Measurements from ENCODE around the gene GNB1L. TPM values are rescaled to one million over a fixed set of nuclear protein-coding genes. Genes with fewer than 3 reads are reported as not detected.

GNB1L gene
- total RNA-seq, 2 experiments from 2014 or later, result 7.4 to 8.7 TPM

DNA sequence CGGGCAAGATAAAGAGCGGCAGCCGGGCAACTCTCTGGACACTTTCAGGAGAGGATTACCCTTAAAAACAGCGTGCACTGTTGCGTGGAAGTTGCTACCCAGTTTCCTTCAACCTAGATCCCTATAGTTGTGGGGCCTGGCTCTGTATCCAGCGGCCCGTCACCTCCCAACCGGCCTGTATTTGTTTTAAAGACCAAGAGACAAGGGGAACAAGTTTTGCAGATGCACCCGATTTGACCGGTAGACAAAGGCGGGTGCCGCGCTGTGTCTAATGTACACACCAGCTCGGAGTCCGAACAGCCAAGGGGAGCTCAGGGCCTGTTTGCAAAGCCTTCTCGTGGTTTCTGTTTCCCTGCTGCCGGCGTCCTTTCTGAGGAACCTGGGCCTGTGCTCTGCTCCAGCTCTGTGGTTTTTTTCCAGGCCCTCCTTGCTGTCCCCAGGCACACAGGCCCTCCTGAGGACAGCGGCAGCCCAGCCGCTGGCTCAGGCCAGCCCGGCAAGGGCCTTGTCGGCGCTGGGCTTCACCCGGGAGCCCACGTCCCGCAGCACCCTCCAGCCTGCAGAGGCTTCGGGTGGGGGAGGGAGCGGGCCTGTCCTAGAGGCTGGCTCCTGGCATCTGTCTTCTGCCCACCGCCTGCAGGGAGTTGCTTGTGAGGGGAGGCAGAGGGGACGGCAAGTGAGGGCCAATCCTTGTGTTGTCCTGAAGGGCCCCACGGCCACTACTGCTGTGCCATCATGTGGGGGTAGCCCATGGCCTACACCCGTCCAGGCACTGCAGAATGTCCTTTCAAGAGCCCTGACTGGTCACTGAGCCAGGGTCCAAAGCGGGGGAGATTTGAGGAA is 92.7 kb downstream of the GNB1L start:
- CTCF ChIA-PET, result interaction anchor here (2.4 kb wide), 1 partner anchor 31 kb away, joined by 6 read pairs; no protein-coding TSS in a partner anchor
- no peak for DNase-seq
- Mint-ChIP-seq H3K36me3 (ENCODE audit: low read depth) (peaks cover 7% of the 10 kb centered on the region), H3K27me3 (peaks cover 57% of the 10 kb centered on the region), H3K9me3 (no peaks in the 10 kb centered on the region), H3K4me3 (no peak overlapping the region), H3K4me1 (peaks cover 24% of the 10 kb centered on the region), H3K27ac (no peak overlapping the region)
- POLR2A ChIA-PET, result no interaction called here

DNA sequence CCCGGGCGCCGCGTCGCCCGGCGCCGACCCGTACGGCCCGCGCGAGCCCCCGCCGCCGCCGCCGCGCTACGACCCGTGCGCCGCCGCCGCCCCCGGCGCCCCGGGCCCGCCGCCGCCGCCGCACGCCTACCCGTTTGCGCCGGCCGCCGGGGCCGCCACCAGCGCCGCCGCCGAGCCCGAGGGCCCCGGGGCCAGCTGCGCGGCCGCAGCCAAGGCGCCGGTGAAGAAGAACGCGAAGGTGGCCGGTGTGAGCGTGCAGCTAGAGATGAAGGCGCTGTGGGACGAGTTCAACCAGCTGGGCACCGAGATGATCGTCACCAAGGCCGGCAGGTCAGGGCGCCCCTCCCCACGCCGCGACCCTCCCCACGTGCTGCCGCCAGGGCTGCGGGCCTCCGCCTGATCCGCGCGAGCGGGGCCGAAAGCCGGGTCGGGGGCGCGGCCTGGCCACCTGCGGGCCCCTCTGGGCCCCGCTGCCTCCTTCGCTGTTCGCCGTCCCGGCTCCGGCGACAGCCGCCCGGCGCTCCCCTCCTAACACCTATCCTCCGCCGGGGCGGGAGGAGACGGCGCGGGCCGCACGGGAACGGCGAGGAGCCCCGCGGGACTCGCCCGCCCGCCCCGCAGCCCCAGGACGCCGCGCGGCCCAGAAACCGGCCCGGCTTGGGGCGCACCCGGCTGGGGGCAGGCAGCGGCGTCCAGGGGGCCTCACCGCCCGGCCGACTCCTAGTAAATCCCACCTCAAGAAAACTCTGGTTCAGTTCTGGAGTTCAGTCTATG is 93.5 kb downstream of the GNB1L start:
- Mint-ChIP-seq H3K4me1 (peaks cover 27% of the 10 kb centered on the region), H3K27me3 (peaks cover 60% of the 10 kb centered on the region), H3K4me3 (no peak overlapping the region), H3K36me3 (ENCODE audit: low read depth) (peaks cover 7% of the 10 kb centered on the region), H3K9me3 (no peaks in the 10 kb centered on the region), H3K27ac (no peak overlapping the region)
- ChIA-PET CTCF (no interaction called here), POLR2A (no interaction called here)
- no peak for DNase-seq

- Mint-ChIP-seq H3K9me3 (no peaks in the 10 kb centered on the region), H3K27me3 (peaks cover 63% of the 10 kb centered on the region), H3K4me3 (peak within 1 kb of the TSS; percentile 53), H3K4me1 (peaks cover 27% of the 10 kb centered on the region), H3K27ac (peak within 1 kb of the TSS; percentile 48), H3K36me3 (ENCODE audit: low read depth) (peaks cover 7% of the 10 kb centered on the region)
- ChIA-PET POLR2A (no interaction called here), CTCF (no interaction called here)
- DNase-seq, result no peak
These were observed 94.4 kb downstream of the GNB1L start, which contains the start of gene TBX1 for GRCh38 chr22:19760058-19760950. Gene TBX1, plus strand, starts transcription at chr22:19760778. Its CDS starts 66 bp downstream, at chr22:19760844.

DNA sequence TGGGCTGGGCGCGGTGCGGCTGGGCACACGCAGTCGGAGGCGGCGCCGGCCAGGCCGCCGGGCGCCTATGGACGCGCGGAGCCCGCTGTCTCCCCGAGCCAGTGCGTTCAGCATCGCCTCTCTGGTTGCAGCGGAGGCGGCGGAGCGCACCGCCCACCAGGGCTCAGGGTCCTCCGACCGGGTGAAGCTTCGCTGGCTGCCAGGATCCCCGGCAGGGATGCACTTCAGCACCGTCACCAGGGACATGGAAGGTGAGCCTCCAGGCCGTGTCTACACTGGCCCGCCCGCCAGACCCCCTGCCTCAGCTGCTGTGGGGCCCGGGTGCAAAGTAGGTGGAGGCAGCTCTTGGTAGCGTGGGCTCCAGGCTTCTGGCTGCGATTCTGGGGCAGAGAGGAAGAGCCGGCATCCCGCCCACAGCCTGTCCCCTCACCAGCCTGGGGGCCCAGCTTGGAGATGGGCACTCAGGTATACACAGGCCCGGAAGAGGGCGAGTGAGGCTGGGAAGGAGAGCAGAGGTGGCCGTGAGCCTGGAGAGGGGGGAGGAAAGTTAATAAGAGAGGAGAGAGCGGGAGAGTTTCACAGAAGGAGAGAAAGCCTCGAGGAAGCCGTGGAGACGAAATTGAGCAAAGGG is 95.1 kb downstream of the GNB1L start:
- Mint-ChIP-seq H3K9me3 (no peaks in the 10 kb centered on the region), H3K4me1 (peaks cover 24% of the 10 kb centered on the region), H3K4me3 (peak overlapping the region; percentile 53), H3K36me3 (ENCODE audit: low read depth) (peaks cover 7% of the 10 kb centered on the region), H3K27me3 (peaks cover 60% of the 10 kb centered on the region), H3K27ac (peak overlapping the region; percentile 48)
- no peak for DNase-seq
- ChIA-PET CTCF (no interaction called here), POLR2A (no interaction called here)

DNA sequence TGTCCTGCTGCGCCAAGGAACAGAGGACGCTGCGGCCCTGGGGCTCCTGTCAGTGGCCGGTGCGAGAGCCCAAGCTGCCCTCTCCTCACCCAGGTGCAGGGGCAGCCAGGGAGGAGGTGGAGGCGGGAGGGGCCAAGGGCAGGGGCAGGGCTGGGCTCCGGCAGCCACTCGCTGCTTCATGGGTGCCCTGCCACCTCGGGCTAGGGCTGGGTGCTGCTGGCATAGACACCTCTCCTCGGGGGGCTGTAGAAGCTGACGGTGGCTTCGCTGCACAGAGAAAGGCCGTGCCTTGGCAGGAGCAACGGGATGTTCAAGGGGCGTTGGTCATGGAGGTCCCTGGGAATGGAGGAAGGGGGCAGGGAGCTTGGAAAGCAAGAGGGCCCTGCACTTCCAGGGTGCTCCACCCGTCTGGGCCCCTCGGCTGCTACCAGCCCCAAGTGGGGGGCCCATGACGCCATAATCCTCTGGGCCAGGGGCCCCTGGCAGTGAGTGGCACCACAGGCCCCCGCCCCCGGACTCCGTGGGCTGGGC is 95.7 kb downstream of the GNB1L start:
- CTCF ChIA-PET, result no interaction called here
- DNase-seq, result no peak
- Mint-ChIP-seq H3K9me3 (no peaks in the 10 kb centered on the region), H3K4me3 (no peak overlapping the region), H3K27ac (no peak overlapping the region), H3K36me3 (ENCODE audit: low read depth) (peaks cover 7% of the 10 kb centered on the region), H3K27me3 (peaks cover 63% of the 10 kb centered on the region), H3K4me1 (peaks cover 24% of the 10 kb centered on the region)
- POLR2A ChIA-PET, result no interaction called here

GRCh38 chr22:19757985-19758895 is 96.4 kb downstream of the GNB1L start:
- DNase-seq, result no peak
- Mint-ChIP-seq H3K27ac (no peak overlapping the region), H3K9me3 (no peaks in the 10 kb centered on the region), H3K36me3 (ENCODE audit: low read depth) (peaks cover 7% of the 10 kb centered on the region), H3K4me1 (peaks cover 24% of the 10 kb centered on the region), H3K4me3 (no peak overlapping the region), H3K27me3 (peaks cover 65% of the 10 kb centered on the region)
- ChIA-PET POLR2A (no interaction called here), CTCF (no interaction called here)

- Mint-ChIP-seq H3K27me3 (peaks cover 63% of the 10 kb centered on the region), H3K4me3 (peak overlapping the region; percentile 17), H3K4me1 (peaks cover 24% of the 10 kb centered on the region), H3K36me3 (ENCODE audit: low read depth) (peaks cover 7% of the 10 kb centered on the region), H3K9me3 (no peaks in the 10 kb centered on the region), H3K27ac (no peak overlapping the region)
- ChIA-PET CTCF (interaction anchor here (1.0 to 1.2 kb wide), 2 partner anchors 153 to 193 kb away, joined by 4 to 7 read pairs; no protein-coding TSS in a partner anchor), POLR2A (interaction anchor here (1.0 kb wide), 1 partner anchor 13 kb away, joined by 3 read pairs; no protein-coding TSS in a partner anchor)
- no peak for DNase-seq
These were observed 97.3 kb downstream of the GNB1L start for GRCh38 chr22:19757140-19757984.

- Mint-ChIP-seq H3K27ac (no peak overlapping the region), H3K9me3 (no peaks in the 10 kb centered on the region), H3K4me1 (peaks cover 23% of the 10 kb centered on the region), H3K27me3 (peaks cover 55% of the 10 kb centered on the region), H3K36me3 (ENCODE audit: low read depth) (peaks cover 7% of the 10 kb centered on the region), H3K4me3 (no peak overlapping the region)
- ChIA-PET CTCF (interaction anchor here (0.5 to 1.4 kb wide), 6 partner anchors 26 to 271 kb away, joined by 3 to 7 read pairs (median 4); no protein-coding TSS in a partner anchor), POLR2A (interaction anchor here (1.0 kb wide), 1 partner anchor 12 kb away, joined by 3 read pairs; no protein-coding TSS in a partner anchor)
- peak; percentile 75 for DNase-seq
These were observed 98.2 kb downstream of the GNB1L start for GRCh38 chr22:19756288-19757128.

- Mint-ChIP-seq H3K36me3 (ENCODE audit: low read depth) (peaks cover 7% of the 10 kb centered on the region), H3K27me3 (peaks cover 54% of the 10 kb centered on the region), H3K4me3 (no peak overlapping the region), H3K27ac (no peak overlapping the region), H3K9me3 (no peaks in the 10 kb centered on the region), H3K4me1 (peaks cover 22% of the 10 kb centered on the region)
- DNase-seq, result no peak
- ChIA-PET POLR2A (no interaction called here), CTCF (interaction anchor here (0.5 to 1.4 kb wide), 7 partner anchors 25 to 272 kb away, joined by 3 to 7 read pairs (median 4); no protein-coding TSS in a partner anchor)
These were observed 98.9 kb downstream of the GNB1L start for GRCh38 chr22:19755722-19756287.
